ENCODE measurements around the gene NFE2L1.

NFE2L1 gene

DNA sequence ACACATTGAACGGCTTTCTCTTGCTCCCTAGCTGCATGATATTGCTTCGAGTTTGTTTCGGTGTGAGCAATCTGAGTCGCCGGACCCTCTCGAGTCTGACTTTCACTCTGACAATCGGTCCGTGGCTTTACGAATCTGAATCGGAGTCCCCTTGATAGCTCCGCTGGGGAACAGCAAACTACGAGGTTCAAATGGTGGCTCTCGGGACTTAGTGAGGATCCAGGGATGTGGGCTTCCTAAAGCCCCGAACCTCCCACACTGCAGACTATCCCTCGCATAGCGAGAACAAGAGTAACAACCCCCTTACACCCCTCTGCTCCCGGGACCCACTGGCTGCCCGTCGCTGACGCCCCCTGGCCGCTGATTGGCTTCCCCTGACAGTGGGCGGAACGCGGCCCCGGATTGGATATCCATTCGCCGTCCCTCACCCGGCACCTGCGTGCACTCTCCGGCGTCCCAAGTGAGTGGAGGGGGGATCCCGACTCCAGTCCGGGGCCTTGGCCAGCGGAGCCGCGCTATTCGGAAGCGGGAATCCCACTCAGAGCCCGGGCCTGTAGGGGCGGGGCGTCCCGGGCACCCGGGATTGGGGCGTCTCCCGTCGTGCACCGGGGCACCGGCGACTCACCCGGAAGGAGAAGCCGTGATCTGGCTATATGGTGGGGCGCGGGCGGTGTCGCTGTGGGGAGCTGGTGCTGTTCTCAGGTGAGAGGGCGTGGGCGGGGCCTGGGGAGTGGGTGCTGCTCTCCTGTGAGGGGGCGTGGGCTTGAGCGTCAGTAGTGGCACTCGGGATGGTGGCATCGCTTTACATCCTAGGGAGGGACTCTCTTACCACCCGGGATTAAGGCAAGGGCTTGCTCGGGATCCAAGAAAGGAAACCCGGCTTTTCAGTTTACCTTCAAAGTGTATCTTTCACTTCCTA lies 59.2 kb downstream of the NFE2L1 start, which contains the start of gene SNX11:
Gene SNX11 (plus strand): TSS at position 630 of the 919 bp plus-strand sequence. CDS start 4,278 bp downstream, outside the sequence.
- DNase-seq (ENCODE audit: low read depth, low spot score): no peak

DNA sequence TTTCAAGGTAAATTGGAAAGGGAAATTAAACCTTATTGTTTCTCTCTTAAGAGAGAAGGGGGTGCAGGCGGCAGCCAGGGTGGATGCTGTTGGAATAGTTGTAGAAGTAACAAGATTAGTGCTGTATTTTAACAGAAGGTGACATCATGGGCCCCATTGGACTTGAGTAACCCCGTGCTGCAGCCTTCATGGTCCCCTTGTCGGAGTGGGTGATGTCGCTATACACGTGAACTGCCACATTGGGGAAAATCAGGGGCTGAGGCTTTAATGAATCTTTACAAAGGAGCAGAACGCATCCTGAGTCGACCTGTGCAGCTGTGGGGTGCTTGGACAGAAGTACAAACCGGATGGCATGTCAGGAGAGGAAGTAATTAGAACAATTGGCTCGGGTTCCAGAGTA lies 62.6 kb downstream of the NFE2L1 start:
- DNase-seq (ENCODE audit: low read depth, low spot score): no peak
